Stomach (tissue), 4 donors: ENCODE results near the gene ALK.

ENCODE experiments used
- CTCF ChIP-seq, 7 experiments: fragments of 450-650 bp in 4 of 7; fragments of 200-600 bp in 3 of 7; sonication (generic) in 3 of 7; IDR thresholded peaks; one replicate each; pipeline ENCODE4 v1.5.1; 2016 to 2019; ENCODE audit warnings: antibody characterized with exemption in 7 of 7, control low read depth in 2 of 7, mild to moderate bottlenecking in 1 of 7
- EP300 ChIP-seq: sonication (generic); formaldehyde crosslinking; IDR thresholded peaks from one replicate; pipeline ENCODE4 v1.6.1; 2017; ENCODE audit warnings: antibody characterized with exemption
- POLR2A ChIP-seq, 4 donors: fragments of 450-650 bp; IDR thresholded peaks; one replicate each; pipeline ENCODE4 v1.6.1; 2016; ENCODE audit warnings: antibody characterized with exemption in 4 of 4, control low read depth in 2 of 4, mild to moderate bottlenecking in 1 of 4, moderate library complexity in 1 of 4
- POLR2AphosphoS5 ChIP-seq, 3 donors: sonication (generic); formaldehyde crosslinking; IDR thresholded peaks; one replicate each; pipeline ENCODE4 v1.6.1; 2016; ENCODE audit warnings: antibody characterized with exemption in 3 of 3

GRCh38 chr2:29583548-29584156 lies 337.7 kb downstream of the ALK start:
- no peak for TF ChIP-seq CTCF (IDR thresholded peaks at IDR 0.05)
- TF ChIP-seq POLR2AphosphoS5 (IDR thresholded peaks at IDR 0.05): no peak
- TF ChIP-seq POLR2A (IDR thresholded peaks at IDR 0.05): no peak
- no peak for TF ChIP-seq EP300
